ENCODE results near the gene SYT13. TPM values are rescaled to one million over a fixed set of nuclear protein-coding genes. Genes with fewer than 3 reads are reported as not detected.

Gene SYT13
- total RNA-seq, 2 experiments from 2014 or later = not detected

DNA sequence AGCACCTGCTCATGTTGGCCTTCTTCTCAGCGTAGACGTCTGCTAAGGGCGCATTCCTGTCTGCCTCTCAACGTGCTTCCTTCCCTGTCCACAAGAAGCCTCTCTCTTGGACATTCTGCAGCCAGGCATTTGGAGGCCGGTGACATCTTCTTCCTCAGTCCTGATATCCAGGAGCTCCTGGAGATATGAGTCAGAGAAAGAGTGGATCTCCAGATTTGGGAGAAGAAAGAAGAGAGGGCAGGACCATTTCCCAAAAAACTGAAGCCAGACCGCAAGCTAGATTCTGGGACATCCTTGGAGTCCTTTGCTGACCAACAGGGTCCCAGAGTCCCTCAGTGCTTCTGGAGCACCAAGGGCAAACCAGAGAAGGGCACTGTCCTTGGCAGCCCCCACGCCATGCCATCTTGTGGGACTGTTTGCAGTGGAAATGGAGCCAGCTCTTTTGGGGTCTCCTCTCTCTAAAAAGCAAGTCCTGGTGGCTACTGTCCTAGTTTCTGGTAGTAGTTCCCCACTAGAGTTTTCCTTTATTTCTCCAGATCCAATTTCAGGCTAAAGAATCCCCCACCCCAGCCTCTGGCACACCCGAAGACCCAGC lies 36.1 kb upstream of the SYT13 start:
- peaks cover 5% of the 10 kb centered on the region for H3K9me3 Mint-ChIP-seq
- H3K4me1 Mint-ChIP-seq = no peaks in the 10 kb centered on the region
- POLR2A ChIA-PET = no interaction called here
- H3K27me3 Mint-ChIP-seq = peaks cover 16% of the 10 kb centered on the region
- no peak overlapping the region for H3K4me3 Mint-ChIP-seq
- peaks cover 2% of the 10 kb centered on the region for H3K36me3 Mint-ChIP-seq (ENCODE audit: low read depth)
- CTCF ChIA-PET = interaction anchor here (0.6 kb wide), 1 partner anchor 35 kb away, joined by 3 read pairs; no protein-coding TSS in a partner anchor
- H3K27ac Mint-ChIP-seq = no peak overlapping the region
- no peak for DNase-seq

DNA sequence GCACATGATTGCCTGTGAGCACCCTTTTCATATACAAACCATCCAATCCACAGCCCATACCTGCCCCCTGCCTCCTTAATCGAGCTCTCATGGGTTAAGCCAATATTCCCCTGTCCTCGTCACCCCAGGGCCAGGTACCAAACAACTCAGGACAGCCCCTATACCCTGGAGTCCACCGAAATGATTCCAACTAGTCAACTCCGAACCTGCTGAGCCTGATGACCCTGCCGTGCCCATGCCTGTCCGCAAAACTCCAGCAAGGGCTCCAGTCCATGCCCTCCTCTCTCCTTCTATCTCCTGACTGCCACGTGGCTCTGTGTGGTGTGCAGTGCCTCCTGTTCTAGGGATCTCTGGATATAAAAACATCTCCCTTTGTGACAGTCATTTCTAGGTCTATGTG lies 35.5 kb upstream of the SYT13 start:
- Mint-ChIP-seq H3K27me3 (peaks cover 12% of the 10 kb centered on the region), H3K4me1 (no peaks in the 10 kb centered on the region), H3K27ac (no peak overlapping the region), H3K9me3 (peaks cover under 1% of the 10 kb centered on the region), H3K36me3 (ENCODE audit: low read depth) (no peaks in the 10 kb centered on the region), H3K4me3 (no peak overlapping the region)
- ChIA-PET POLR2A (no interaction called here), CTCF (no interaction called here)
- DNase-seq = no peak

DNA sequence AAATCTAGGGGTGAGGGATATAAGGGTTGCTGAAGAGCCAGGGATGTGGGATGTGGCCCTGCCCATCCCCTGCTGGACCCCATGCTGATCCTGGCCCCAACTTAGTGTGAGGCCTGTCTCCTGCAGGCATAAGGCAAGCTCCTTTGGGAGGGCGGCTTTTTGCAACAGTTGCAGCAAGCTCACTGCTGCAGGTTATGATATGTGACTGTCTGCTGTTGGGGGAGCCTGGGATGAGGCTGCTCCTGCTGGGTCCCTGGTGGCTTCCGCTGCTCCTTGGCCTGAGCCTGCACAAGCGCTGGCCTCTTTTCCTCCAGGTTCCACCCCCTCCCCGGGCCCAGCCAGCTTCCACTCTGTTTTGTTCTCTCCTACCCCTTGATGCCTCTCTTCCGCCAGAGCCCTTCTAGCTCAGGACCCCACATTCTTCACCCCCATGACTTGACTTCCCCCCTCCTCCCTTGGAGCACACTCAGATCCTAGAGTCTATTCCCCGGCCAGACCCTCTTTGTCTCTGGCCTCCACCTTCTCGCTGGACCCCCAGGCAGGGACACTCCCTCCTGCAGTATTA lies 35.0 kb upstream of the SYT13 start:
- H3K27ac Mint-ChIP-seq = no peak overlapping the region
- no peaks in the 10 kb centered on the region for H3K9me3 Mint-ChIP-seq
- ChIA-PET CTCF (interaction anchor here (1.2 kb wide), 1 partner anchor 9 kb away, joined by 3 read pairs; no protein-coding TSS in a partner anchor), POLR2A (no interaction called here)
- no peaks in the 10 kb centered on the region for H3K36me3 Mint-ChIP-seq (ENCODE audit: low read depth)
- DNase-seq = no peak
- H3K4me3 Mint-ChIP-seq = no peak overlapping the region
- peaks cover 10% of the 10 kb centered on the region for H3K27me3 Mint-ChIP-seq
- H3K4me1 Mint-ChIP-seq = no peaks in the 10 kb centered on the region

DNA sequence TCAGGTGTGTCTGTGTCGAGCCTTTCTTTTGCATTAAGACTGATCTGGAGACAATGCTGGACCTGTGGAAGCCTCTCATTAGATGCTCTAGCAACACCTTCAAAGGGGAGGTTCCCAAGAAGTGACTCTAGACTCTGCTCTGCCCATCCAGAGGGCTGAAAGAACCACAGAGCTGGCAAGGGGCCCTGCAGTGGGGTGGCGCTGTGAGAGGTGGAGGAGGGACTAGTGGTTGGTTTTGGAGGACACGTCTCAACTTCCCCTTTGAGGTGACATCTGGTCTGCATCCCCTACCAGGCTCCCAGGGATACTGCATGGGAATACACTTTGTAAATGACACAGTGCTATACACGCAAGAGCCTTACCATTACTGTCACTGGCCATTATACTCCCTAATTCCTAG lies 34.2 kb upstream of the SYT13 start:
- POLR2A ChIA-PET = no interaction called here
- no peaks in the 10 kb centered on the region for H3K36me3 Mint-ChIP-seq (ENCODE audit: low read depth)
- H3K4me1 Mint-ChIP-seq = no peaks in the 10 kb centered on the region
- no peak overlapping the region for H3K27ac Mint-ChIP-seq
- DNase-seq = no peak
- no peak overlapping the region for H3K4me3 Mint-ChIP-seq
- no peaks in the 10 kb centered on the region for H3K9me3 Mint-ChIP-seq
- CTCF ChIA-PET = interaction anchor here (1.2 kb wide), 1 partner anchor 8 kb away, joined by 3 read pairs; no protein-coding TSS in a partner anchor
- peaks cover 3% of the 10 kb centered on the region for H3K27me3 Mint-ChIP-seq

DNA sequence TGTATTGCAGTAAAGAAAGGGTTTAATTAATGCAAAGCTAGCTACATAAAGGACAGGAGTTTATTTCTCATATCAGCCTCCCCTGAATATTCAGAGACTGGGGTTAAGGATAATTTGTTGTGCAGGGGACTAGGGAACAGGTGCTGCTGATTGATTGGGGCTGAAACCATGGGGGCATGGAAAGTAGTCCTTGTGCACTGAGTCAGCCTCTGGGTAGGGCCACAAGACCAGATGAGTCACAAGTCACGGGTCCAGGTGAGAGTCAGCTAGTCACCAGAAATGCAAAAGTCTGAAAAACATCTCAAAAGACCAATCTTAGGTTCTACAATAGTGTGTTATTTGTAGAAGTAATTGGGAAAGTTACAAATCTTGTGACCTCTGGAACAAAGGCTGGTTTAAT lies 32.9 kb upstream of the SYT13 start:
- no peak for DNase-seq
- H3K27ac Mint-ChIP-seq = no peak overlapping the region
- no peaks in the 10 kb centered on the region for H3K36me3 Mint-ChIP-seq (ENCODE audit: low read depth)
- POLR2A ChIA-PET = no interaction called here
- no peaks in the 10 kb centered on the region for H3K9me3 Mint-ChIP-seq
- CTCF ChIA-PET = interaction anchor here (0.6 kb wide), 1 partner anchor 203 kb away, joined by 3 read pairs; no protein-coding TSS in a partner anchor
- H3K4me1 Mint-ChIP-seq = no peaks in the 10 kb centered on the region
- no peak overlapping the region for H3K4me3 Mint-ChIP-seq
- H3K27me3 Mint-ChIP-seq = peaks cover 9% of the 10 kb centered on the region

DNA sequence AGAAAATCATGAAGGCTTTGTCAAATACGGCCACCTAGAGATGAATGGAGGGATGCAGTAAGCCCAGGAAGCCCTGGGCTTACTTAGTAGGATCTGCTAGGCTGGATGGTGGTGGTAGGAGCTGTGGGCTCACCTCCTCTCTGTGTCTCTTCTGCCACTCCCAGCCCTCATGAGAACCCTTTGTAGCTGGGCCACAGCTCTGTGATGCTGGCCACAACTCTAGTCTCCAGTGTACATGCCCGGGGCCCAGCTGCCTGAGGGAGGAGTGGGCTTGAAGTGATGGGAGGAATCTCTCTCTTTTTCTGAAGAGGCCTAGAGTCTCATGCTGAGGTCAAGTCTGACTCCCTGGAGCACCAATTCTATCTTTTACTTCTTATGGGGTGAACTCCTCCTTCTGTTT lies 32.4 kb upstream of the SYT13 start:
- POLR2A ChIA-PET = no interaction called here
- Mint-ChIP-seq H3K9me3 (no peaks in the 10 kb centered on the region), H3K4me1 (no peaks in the 10 kb centered on the region), H3K27me3 (peaks cover 9% of the 10 kb centered on the region), H3K27ac (no peak overlapping the region), H3K36me3 (ENCODE audit: low read depth) (no peaks in the 10 kb centered on the region), H3K4me3 (no peak overlapping the region)
- no peak for DNase-seq
- CTCF ChIA-PET = no interaction called here

DNA sequence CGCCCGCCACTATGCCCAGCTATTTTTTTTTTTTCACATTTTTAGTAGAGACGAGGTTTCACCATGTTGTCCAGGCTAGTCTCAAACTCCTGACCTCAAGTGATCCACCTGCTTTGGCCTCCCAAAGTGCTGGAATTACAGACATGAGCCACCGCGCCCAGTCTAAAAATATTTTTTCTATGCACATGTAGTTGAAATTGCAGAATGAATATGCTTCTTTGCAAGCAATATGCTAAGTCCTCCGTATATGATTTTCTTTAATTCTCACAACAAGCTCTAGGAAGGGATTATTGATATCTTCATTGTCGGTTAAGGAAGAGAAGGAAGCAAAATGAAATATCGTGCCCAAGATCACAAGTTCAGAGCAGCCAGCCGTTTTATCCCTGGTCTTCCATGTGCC lies 30.1 kb upstream of the SYT13 start:
- H3K9me3 Mint-ChIP-seq = no peaks in the 10 kb centered on the region
- no peaks in the 10 kb centered on the region for H3K36me3 Mint-ChIP-seq (ENCODE audit: low read depth)
- no peak overlapping the region for H3K27ac Mint-ChIP-seq
- no peaks in the 10 kb centered on the region for H3K4me1 Mint-ChIP-seq
- peaks cover 17% of the 10 kb centered on the region for H3K27me3 Mint-ChIP-seq
- no peak overlapping the region for H3K4me3 Mint-ChIP-seq
- ChIA-PET CTCF (interaction anchor here (0.6 kb wide), 1 partner anchor 56 kb away, joined by 3 read pairs; no protein-coding TSS in a partner anchor), POLR2A (no interaction called here)
- no peak for DNase-seq

DNA sequence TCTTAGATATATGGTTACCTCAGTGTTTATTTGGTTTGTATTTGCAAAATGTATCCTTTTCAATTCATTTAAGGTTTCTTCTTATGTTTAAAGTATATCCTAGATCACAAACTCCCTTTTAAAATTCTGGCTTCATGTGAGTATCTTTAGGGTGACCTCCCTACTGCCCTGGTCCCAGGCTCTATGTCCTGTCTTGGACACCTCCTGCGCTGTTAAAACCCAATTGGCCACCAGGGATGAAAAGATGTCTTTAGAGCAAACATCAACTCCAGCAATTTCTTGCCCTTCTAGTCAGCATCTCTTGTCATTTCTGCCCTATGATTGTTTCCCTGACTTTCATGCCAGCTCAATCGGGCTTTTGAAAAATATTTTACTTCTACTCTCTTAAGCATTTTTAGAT lies 28.8 kb upstream of the SYT13 start:
- Mint-ChIP-seq H3K4me1 (no peaks in the 10 kb centered on the region), H3K27me3 (peaks cover 17% of the 10 kb centered on the region), H3K9me3 (no peaks in the 10 kb centered on the region), H3K36me3 (ENCODE audit: low read depth) (no peaks in the 10 kb centered on the region), H3K4me3 (no peak overlapping the region), H3K27ac (no peak overlapping the region)
- ChIA-PET CTCF (no interaction called here), POLR2A (no interaction called here)
- no peak for DNase-seq

DNA sequence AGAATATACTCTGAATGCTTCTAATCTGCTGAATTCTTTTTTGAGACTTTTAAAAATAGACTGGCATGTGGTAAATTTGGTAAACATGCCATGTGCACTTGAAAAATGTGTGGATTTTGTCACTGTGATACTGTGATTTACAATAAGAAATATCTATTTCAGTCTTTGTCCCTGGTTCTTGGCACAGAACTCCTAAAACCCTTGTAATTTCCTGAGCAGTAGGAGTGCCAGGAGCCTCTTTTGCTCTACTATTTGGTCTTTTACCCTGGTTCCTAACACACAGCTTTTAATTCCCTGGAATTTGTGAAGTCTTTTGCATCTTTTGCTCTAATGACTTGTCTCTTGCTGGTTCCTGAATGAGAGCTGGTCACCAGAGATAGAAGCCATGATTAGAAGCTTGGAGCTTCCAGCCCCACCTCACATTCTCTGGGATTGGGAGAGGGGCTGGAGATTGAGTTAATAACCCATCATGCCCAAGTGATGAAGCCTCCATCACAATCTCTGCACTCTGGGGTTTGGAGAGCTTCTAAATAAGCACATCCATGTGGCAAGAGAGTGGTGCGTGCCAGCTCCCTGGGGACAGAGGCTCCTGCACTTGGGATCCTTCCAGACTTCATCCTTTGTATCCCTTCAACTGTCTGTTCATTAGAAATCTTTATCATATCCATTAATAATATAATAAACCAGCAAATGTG lies 27.2 kb upstream of the SYT13 start:
- no peak overlapping the region for H3K27ac Mint-ChIP-seq
- POLR2A ChIA-PET = no interaction called here
- CTCF ChIA-PET = interaction anchor here (0.6 kb wide), 1 partner anchor 12 kb away, joined by 3 read pairs; no protein-coding TSS in a partner anchor

DNA sequence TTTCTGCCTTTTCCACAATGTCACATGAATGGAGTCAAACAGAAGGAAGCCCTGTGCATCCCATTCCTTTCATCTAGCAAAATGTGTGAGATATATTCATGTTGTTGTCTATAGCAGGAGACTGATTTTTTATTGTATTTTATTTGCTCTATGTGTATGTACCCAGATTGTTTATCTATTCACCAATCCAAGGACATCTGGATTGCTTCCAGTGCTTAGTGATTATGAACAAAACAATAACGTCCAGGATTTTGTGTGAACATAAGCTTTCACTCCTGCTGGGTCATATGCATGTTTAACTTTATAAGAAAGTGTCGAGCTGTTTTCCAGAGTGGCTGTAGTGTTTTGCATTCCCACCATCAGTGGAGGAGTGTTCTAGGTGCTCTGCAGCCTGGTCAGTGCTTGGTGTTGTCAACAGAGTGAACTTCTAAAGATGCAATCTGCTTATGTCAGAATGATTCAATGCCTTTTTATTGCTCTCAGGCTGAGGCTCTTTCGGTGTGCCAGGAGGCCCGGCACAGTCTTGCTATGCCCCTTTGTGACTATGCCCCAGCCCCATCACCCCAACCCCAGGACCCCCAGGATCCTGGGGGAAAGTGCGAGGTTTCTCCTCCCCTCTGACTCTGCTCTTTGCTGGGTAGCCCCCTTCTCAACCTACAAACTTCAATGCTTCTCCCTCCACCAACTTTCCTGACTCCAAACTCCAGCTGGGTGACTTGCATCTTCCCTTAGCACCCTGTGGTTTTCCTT lies 19.9 kb upstream of the SYT13 start:
- Mint-ChIP-seq H3K27me3 (peaks cover 3% of the 10 kb centered on the region), H3K4me1 (no peaks in the 10 kb centered on the region), H3K36me3 (ENCODE audit: low read depth) (no peaks in the 10 kb centered on the region), H3K9me3 (no peaks in the 10 kb centered on the region), H3K4me3 (no peak overlapping the region), H3K27ac (no peak overlapping the region)
- ChIA-PET POLR2A (no interaction called here), CTCF (interaction anchor here (1.1 kb wide), 1 partner anchor 44 kb away, joined by 3 read pairs; no protein-coding TSS in a partner anchor)
- no peak for DNase-seq

More for the DNA sequence above, 27.2 kb upstream of the SYT13 start:
- Mint-ChIP-seq H3K4me3 (no peak overlapping the region), H3K4me1 (no peaks in the 10 kb centered on the region), H3K9me3 (no peaks in the 10 kb centered on the region), H3K36me3 (ENCODE audit: low read depth) (no peaks in the 10 kb centered on the region), H3K27me3 (peaks cover 15% of the 10 kb centered on the region)
- DNase-seq = no peak

DNA sequence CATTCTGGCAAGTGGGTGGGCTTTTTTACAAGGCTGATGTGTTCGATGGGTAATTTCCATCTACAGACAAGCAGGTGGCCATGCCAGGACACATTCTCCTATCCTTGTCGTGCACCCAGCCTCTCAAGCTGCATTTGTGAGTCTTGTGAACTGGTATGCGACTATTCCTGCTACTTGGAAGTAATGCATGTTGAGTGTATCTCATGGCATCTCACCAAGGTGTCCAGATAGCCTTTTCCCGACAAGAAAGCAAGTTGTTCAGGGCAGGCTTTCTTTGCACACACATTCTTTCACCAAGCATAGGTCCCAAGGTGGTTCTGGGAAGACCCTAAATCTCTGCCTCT lies 18.8 kb upstream of the SYT13 start:
- CTCF ChIA-PET = no interaction called here
- POLR2A ChIA-PET = no interaction called here

DNA sequence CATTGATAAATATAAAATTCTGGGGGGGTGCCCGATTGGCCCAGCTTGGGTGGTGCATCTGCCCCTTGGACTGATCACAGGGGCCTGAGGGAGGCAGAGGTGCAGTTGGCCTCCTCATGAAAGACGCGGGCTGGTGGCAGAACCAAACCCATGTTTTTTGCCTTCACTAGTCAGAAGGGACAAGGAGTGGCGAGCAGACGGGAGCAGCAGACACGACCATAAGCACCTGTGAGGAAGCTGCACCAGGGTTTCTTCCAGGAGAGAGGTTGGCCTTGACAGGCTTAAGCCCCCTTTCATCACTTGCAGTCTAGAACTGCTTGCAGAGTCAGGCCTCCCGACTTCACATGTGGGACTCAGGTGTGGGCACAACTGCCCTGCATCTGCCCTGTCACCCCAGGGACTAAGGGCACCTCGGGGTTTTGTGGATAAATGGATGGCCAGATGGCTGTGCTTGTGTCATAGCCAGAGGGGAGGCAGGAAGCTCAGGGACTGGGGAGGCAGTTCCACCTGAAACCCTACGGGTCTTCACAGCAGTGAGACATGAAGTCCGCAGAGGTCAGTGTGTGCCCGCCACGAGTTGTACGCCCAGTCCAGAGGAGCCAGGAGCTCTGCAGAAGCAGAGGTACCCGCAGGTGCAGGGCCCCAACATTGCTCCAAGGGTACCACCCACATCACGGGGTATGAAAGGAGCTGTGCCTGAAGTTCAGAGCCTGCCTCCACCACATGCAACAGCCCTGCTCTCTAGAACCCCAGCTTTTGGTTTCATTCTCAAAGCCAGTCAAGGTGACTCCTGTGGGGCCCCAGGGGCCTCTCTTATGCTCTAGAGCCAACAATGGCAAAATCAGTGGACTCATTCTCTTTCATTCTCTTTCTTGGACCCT lies 18.2 kb upstream of the SYT13 start:
- no peaks in the 10 kb centered on the region for H3K9me3 Mint-ChIP-seq
- POLR2A ChIA-PET = no interaction called here

More for the DNA sequence above, 18.8 kb upstream of the SYT13 start:
- no peak overlapping the region for H3K27ac Mint-ChIP-seq
- no peak for DNase-seq
- H3K36me3 Mint-ChIP-seq (ENCODE audit: low read depth) = no peaks in the 10 kb centered on the region
- no peaks in the 10 kb centered on the region for H3K9me3 Mint-ChIP-seq
- no peak overlapping the region for H3K4me3 Mint-ChIP-seq
- H3K4me1 Mint-ChIP-seq = no peaks in the 10 kb centered on the region
- peaks cover 3% of the 10 kb centered on the region for H3K27me3 Mint-ChIP-seq

More for the DNA sequence above, 18.2 kb upstream of the SYT13 start:
- no peaks in the 10 kb centered on the region for H3K36me3 Mint-ChIP-seq (ENCODE audit: low read depth)
- H3K27me3 Mint-ChIP-seq = peaks cover 3% of the 10 kb centered on the region
- H3K27ac Mint-ChIP-seq = no peak overlapping the region
- no peaks in the 10 kb centered on the region for H3K4me1 Mint-ChIP-seq
- no peak for DNase-seq
- CTCF ChIA-PET = interaction anchor here (1.3 kb wide), 1 partner anchor 52 kb away, joined by 3 read pairs; no protein-coding TSS in a partner anchor
- no peak overlapping the region for H3K4me3 Mint-ChIP-seq
